Fibroblast of skin of right quadriceps (primary cell): ENCODE data around the gene TBC1D10B.

Experiments
- DNase-seq: peaks from one replicate; pipeline ENCODE4 v3.0.0-alpha.2; 2013

Gene TBC1D10B, protein sequence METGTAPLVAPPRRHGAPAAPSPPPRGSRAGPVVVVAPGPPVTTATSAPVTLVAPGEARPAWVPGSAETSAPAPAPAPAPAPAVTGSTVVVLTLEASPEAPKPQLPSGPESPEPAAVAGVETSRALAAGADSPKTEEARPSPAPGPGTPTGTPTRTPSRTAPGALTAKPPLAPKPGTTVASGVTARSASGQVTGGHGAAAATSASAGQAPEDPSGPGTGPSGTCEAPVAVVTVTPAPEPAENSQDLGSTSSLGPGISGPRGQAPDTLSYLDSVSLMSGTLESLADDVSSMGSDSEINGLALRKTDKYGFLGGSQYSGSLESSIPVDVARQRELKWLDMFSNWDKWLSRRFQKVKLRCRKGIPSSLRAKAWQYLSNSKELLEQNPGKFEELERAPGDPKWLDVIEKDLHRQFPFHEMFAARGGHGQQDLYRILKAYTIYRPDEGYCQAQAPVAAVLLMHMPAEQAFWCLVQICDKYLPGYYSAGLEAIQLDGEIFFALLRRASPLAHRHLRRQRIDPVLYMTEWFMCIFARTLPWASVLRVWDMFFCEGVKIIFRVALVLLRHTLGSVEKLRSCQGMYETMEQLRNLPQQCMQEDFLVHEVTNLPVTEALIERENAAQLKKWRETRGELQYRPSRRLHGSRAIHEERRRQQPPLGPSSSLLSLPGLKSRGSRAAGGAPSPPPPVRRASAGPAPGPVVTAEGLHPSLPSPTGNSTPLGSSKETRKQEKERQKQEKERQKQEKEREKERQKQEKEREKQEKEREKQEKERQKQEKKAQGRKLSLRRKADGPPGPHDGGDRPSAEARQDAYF

DNA sequence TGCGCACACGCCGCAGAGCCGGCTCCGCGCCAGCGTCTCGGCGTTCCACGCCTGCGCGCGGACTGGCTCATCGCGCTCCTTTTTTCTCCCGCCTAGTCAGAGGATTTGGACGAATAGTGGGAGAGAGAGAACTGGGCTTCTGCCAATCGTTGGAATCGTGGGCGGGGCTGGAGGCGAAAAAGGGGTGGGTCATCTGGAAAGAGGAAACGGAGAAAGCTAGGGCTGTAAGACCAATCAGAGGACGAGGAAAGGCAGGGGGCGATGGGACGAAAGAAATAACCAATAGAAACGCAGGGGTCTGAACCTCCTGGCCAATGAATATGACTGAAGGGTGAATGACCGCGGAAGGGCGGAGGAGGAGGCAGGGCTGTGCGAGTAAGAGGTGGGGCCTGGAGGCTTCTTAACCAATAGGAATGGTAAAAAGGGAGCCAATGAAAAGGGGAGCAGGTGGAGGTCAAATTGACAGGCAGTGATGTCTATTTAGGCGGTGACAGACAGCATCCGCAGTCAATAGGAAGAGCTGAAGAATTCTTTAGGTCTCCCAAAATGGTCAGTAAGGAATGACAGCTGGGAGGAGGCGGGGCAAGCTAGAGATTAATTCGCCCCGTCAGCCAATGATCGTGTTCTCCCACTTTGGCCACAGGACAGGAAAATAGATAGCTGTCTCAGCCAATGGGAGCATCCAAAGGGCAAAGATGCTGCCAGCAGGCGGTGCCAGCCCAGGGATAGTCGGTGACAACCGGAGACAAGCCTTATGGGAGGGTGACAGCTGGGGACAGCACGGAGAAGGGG is at the start of gene TBC1D10B:
Gene TBC1D10B (minus strand): TSS at position 39 of the 792 bp plus-strand sequence. CDS start 311 bp downstream, outside the sequence.
- DNase-seq, result peak; percentile 100

DNA sequence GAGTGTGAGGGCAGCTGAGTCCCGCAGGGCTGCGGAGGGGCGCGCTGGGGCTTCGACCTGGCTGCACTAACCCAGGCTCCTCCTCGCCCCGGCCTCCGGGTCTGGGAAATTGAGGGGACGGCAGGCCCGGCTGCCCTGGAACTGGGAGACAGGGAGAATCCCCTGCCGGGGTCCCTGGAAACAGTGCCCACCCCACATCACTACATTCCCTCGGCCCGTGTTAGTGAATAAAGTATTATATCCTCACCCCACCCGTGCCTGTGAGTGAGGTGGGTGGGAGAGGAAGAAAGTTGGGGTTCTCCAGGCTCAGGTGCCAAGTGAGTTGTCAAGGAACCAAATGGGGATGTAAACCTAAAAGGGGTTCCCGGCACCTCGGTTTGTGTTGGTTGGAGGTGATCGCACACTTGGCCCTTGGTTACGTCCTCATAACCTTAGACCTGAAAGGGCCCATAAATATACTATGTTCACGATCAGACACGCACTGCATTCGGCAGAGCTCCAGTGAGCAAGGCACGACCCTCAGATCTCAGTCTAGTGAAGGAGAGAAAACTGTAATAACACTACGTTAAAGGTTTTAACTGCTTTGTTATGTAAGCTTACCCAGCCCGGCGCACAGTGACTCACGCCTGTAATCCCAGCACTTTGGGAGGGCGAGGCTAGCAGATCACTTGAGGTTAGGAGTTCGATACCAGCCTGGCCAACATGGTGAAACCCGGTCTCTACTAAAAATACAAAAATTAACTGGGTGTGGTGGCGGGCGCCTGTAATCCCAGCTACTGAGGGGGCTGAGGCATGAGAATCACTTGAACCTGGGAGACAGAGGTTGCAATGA is 48.3 kb upstream of the TBC1D10B start:
- DNase-seq, result no peak

DNA sequence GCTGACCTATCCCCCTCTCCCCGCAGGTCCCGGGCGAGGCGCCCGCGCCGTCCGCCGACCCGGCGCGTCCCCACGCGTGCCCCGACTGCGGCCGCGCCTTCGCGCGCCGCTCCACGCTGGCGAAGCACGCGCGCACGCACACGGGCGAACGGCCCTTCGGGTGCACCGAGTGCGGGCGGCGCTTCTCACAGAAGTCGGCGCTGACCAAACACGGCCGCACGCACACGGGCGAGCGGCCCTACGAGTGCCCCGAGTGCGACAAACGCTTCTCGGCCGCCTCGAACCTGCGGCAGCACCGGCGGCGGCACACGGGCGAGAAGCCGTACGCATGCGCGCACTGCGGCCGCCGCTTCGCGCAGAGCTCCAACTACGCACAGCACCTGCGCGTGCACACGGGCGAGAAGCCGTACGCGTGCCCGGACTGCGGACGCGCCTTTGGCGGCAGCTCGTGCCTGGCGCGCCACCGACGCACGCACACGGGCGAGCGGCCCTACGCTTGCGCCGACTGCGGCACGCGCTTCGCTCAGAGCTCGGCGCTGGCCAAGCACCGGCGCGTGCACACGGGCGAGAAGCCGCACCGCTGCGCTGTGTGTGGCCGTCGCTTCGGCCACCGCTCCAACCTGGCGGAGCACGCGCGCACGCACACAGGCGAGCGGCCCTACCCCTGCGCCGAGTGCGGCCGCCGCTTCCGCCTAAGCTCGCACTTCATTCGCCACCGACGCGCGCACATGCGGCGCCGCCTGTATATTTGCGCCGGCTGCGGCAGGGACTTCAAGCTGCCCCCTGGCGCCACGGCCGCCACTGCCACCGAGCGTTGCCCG is 47.4 kb upstream of the TBC1D10B start:
- DNase-seq, result peak; percentile 89

DNA sequence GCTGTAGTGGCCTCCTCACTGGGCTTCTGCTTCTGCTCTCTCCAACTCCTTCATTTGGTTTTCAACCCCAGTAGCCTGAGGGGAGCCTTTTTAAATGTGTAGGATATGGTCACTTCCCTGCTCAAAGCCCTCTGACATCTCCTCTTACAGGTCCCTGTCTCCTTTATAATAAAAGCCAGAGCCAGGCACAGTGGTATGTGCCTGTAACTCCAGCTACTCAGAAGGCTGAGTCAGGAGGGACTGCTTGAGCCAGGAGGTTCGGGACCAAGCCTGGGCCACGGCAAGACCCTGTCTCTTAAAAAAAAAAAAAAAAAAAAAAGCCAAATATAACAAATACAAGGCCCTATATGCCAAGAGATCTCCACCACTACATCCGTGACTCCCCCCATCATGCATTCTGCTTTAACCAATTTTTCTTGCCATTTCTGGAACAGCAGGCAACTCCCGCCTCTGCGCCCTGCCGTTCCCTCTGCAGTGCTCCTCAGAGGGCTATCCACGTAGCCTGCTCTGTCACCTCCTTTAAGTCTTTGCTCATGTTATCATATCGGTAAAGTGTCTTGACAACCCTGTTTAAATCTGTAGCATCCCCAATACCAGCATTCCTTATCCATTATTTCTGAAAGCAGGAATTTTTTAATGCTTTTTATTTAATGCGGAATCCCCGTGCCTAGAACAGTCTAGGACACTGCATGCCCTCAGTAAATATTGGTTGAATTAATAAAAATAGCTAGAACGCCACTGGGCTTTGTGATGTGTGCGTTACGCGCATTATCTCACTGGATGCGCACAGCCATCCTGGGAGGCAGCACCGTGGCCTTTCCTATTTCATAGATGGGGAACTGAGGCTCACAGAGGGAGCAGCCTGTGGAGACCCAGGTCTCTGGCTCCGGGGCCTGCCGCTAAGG is 46.6 kb upstream of the TBC1D10B start:
- DNase-seq, result no peak

DNA sequence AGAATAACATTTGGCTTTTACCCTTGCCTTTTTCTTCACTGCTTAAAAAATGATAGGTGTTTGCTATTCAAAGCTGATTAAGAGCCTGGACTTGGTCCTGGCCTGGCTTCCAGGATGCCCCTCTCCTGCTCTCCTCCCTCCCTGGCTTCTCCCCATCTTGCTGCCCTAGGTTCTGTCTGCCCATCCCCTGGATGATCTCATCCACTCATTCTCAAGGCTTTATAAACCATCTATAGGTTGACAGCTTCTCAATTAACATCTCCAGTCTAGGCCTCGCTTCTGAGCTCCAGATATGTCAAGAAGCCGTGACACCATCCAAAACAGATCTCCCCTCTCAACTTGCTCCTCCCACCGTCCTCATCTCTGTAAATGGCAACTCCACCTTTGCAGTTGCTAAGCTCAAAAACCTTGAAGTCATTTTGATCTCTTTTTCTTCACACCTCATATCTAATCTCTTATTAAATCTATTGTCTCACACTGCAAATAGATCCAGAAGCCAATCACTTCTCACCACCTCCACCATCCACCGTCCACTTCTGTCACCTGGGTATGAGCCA is 45.8 kb upstream of the TBC1D10B start:
- DNase-seq, result no peak

DNA sequence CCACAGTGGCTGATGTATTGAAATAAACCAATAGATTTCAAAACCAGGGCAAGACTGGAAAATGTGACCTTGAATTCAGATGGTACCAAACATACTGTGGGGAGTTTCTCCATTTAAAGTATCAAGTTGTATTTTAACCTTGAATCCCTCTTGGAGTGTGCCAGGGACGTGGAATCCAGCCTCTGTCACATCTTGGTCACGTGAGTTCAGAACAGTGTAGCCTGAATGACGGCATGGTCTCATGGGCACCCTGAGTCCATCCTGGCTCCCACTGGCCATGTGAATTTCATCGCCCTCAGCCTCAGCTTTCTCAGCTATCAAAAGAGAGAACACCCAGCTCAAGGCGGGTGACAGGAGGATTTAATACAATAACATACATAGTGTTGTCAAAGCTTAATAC is 43.9 kb upstream of the TBC1D10B start:
- DNase-seq, result no peak

DNA sequence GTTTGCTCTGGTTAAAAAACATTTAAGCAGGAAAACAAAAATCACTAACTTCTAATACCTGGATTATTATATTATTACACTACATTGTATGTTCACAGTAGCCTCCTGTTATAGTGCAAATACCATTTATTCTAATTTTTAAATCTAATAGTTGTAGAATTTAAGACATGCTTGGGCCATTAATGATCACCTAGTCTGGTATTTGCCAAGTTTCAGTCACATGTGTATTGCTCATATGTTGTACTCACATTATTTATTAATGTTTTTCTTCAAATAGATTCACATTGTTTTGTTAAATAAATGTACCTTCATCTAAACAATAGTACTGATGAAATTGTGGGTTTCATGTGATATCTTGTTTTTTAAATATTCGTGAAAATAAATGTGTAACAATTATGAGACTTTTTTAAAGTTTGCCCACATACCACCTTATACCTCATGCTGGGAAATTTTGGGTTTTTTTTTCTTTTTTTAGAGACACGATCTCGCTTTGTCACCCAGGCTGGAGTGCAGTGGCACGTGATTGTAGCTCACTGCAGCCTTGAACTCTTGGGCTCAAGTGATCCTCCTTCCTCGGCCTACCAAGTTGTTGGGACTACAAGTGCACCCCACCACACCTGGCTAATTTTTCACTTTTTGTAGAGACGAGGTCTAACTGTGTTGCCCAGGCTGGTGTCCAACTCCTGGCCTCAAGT is 43.0 kb upstream of the TBC1D10B start:
- DNase-seq, result no peak

DNA sequence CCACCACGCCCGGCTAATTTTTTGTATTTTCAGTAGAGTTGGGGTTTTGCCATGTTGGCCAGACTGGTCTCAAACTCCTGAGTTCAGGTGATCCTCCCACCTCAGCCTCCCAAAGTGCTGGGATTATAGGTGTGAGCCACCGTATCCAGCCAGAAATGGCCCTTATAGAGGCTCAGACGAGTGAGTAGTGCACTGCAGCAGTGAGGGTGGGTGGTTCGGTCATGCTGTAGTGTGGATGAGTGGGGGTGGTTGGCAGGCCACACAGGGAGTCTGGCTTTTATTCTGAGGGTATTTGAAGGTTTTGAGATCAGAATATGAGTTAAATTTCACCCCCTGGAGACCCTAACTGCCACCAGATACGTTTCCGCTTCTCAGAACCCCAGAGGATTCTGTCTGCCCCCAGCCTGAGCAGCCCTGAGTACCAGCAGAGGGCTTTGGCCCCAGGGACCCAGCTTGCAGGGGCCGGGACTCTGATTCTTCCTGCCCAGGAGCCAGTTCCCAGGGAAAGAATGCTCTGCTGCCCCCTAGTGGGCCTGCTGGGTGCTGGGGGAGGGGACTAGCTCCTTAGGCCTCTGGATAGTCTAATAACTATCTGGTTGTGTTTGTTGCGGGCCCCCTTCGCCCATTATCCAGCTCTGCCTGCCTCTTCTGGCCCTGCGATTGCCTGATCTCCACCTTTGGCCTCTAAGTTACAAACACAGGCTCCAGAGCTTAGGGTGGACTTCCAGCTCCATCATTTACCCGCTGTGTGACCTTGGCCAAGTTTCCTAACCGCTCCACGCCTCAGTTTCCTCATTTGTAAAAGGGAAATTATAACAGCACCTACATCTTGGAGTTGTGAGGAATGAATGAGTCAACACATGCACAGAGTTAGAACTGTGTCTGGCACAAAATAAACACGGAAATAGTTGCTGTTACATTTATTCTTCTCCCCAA is 39.1 kb upstream of the TBC1D10B start:
- peak; percentile 83 for DNase-seq

DNA sequence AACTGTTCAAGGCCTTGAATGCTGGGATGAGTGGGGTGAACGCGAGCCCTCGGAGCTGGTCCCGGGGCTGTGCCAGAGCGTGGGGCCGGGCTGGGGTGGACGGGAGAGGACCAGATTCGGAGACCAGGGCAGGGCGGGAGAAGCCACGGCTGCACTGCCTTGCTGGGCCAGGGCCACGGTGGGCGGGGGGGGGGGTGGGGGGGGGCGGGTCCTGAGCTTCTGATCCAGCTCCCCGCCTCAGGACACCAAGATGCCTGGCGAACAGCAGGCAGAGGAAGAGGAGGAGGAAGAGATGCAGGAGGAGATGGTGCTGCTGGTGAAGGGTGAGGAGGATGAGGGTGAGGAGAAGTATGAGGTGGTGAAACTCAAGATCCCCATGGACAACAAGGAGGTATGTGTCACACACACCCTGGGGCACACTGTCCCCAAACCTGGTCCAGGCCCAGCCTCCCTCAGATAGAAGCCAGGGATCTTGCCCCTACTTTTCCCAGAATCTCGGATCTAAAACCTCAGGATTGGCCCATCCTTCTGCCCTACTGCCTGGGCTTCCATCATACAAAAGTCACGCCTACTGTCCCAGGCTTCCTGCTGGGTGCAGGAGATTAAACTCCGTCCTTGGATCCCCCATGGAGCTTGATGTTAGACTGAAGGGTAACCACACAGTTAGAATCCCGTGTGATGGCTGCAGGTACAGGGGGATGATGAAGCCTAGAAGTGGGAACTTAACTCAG is 37.7 kb upstream of the TBC1D10B start:
- DNase-seq, result no peak

DNA sequence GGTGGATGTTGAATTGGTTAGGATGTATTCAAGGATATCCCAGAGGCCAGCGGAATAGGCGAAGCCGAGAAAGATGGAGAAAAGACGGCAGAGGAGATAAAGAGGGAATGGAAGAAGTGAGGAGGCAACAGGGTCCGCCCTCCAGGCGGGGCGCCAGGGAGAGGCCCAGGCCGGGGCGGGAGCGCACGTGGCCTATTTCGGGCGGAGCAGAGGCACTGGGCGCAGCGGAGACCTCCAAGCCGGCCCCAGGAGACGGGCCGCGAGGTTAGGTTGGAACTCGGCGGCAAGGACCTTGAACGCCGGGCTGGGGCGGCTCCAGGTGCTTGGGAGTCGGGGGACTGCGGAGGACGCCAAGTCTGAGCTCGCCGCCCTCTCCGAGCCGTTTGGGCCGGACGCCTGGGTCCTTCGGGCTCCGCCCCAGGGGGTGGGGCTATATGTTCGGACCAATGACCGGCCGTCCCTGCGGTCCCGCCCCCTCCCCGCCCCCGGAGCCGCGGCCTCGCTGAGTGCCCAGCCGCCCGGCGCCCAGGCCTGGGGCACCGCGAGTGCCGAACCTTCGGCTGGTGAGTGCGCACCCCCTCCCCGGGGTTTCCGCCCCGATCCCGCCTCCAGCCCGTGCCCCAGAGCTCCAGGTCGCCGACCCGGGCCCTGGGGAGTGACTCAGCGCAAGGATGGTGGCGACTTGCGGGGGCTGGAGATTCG is 37.0 kb upstream of the TBC1D10B start, which contains the start of gene ZNF771:
Gene ZNF771 (plus strand): TSS at position 505 of the 702 bp plus-strand sequence. CDS start 448 bp downstream, outside the sequence.
- peak; percentile 87 for DNase-seq

DNA sequence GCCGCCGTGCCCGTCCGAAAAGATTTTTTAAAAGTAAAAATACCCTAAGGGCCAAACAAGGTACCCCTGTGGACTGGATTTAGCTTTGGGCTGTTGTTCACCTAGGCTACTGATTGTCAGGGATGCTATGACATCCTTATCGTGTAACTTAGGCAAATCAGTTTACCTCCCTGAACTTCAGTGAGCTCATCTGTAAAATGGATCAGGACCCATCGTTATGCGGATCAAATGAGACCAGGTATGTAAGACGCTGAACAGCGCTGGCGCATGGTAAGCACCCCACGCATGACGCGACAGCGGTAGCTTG is 36.5 kb upstream of the TBC1D10B start:
- no peak for DNase-seq

DNA sequence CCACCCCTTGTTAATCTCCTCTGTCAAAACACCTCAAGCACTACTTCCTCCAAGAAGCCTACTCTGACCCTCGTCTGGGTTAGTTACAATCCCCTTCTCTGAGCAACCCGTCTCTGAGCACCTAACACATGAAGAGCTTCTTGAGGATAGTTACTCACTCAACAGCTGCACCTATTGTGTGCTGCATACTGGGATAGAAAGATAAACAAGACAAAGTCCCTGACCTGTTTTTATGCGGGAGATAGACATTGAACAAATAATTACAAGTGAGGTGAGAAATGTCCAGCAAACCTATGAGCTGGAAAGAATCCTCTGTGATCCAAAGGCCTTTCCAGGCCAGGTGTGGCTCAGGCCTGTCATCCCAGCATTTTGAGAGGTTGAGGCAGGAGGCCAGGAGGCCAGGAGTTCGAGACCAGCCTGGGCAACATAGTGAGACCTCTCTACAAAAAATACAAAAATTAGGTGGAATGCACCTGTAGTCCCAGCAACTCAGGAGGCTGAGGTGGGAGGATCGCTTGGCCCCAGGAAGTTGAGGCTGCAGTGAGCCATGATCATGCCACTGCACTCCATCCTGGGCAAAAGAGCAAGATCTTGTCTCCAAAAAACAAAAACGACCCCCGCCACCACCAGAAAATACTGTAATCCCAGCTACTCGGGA is 31.6 kb upstream of the TBC1D10B start:
- no peak for DNase-seq

DNA sequence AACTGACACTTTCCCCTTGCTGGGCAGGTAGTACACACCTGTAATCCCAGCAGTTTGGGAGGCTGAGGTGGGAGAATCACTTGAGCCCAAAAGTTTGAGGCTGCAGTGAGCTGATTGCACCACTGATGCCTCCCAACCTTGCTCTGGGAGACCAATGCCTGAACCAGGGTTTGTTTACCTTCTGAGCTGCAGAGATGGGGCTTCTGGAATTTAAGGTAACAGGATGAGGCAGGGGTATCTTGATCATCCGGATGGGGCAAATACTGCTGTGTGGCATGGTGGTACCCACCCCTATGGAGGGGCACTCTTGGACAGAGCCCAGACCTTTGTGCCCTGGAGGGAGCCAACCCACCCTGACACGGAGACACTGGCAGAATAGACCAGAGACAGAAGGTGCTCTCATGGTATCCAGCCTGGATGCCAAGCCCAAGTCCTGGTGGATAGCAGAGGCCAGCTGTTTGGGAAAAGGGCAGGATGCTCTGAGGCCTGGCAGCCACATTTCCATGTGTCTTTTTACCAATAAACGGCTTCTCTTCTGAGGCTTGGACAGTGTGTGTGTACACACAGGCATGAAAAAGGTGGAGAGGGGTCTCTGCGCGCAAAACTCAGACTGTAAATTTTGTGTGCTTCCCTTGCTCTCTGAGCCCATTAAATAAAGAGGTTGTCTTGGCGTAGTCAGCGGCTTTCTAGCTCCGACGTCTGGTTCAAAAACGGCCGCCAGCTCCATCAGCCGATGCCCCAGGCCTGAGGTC is 29.3 kb upstream of the TBC1D10B start:
- no peak for DNase-seq

DNA sequence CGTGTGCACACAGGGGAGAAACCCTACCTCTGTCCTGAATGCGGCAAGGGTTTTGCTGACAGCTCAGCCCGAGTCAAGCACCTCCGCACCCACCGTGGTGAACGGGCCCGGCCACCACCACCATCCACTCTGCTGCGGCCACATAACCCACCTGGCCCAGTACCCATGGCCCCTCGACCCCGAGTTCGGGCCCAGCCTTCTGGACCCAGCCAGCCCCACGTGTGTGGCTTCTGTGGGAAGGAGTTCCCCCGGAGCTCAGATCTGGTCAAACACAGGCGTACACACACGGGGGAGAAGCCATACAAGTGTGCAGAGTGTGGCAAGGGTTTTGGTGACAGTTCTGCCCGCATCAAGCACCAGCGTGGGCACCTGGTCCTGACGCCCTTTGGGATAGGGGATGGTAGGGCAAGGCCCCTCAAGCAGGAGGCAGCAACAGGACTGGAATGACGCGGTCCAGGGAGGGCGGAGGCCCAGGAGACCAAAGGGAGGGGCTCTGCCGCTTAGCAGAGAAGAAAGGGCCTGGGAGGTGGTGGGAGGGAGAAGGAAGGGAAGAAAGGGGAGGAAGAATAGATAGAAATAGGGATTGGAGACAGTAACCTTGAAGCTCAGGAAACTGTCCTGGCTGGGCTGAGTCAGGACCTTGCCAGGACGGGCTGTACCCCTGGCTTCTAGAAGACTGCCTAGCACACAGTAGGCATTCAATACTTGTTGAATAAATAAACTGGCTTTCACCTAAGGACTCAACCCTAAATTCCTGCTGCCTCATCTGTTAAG is 28.6 kb upstream of the TBC1D10B start:
- DNase-seq, result no peak
